Fibroblast of skin of right quadriceps (primary cell): ENCODE results near the gene TMCO6.
A peak's percentile ranks its signal among the peaks of the same experiment; 100 is the strongest.
"Not testable (repeated sequence)": the region's sequence is repeated elsewhere in the genome, so short reads cannot be mapped to it uniquely, and the experiment has no call there.

ENCODE experiments used
- DNase-seq: peaks from one replicate; pipeline ENCODE4 v3.0.0-alpha.2; 2013

The TMCO6 gene

DNA sequence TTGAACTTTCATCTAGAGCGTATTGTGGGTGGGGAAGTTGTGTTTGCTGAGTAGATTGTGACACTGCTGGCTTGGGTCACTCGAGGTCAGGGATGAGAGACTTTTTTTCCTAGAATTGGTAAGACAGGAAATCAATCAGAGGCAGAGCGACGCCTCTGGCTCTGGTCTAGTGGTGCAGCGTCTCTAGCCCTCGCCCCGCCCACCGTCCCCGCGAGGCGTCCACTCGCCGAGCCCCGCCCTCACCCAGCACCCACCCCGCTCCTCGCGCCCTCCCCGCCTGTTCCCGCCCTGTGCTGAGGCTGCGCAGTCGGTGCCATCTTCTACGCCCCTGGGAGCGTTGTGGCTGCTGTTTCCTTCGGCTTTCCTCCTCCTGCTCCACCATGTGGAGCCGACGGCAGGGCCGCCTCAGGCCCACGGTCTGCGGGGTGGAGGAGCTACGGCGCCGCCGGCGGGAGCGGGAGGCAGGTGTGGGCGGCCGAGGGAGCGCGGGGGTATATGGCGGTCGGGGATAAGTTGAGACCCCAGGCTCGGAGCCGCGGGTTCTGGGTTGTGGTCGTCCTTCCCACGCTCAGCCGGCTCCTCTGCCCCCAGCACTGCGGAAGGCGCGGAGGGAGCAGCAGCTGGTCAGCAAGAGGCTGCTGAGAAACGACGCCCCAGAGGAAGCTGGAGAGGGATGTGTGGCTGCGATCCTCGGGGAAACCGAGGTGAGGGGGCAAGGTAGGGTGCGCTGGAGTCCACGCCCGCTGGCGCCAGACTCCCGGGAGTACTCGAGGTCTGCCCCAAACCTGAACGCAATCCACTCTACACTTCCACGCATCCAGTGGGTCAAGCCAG, at the start of gene TMCO6:
Gene TMCO6 (plus strand): TSS at position 304 of the 834 bp plus-strand sequence. CDS start 77 bp downstream, at position 381.
- peak; percentile 93 for DNase-seq

DNA sequence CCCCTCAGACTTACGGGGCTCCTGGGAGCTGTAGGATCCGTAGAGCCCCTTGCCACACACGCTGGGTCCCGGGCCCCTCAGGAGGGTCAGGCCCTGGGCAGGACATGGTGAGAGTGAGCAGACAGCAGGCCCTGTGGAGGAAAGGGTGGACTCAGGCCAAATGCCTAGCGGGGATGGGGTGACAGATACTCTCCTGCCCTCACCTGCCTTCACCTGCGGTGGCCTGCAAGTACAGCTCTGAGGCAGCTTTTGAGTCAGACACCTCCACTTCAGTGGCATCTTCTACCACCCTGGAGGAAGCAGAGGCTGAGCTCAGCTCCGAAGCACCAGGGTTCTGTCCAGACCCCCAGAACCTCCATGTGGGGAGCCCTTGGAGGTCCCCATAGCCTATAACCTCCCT, 48.4 kb upstream of the TMCO6 start:
- no peak for DNase-seq

- DNase-seq, result peak; percentile 54
Observed at GRCh38 chr5:140591747-140592372, 47.4 kb upstream of the TMCO6 start.

DNA sequence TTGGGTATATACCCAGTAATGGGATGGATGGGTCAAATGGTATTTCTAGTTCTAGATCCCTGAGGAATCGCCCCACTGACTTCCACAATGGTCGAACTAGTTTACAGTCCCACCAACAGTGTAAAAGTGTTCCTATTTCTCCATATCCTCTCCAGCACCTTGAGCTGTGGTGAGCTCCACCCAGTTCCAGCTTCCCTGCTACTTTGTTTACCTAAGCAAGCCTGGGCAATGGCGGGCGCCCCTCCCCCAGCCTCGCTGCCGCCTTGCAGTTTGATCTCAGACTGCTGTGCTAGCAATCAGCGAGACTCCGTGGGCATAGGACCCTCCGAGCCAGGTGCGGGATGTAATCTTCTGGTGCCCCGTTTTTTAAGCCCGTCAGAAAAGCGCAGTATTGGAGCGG, 46.2 kb upstream of the TMCO6 start:
- not testable (repeated sequence) for DNase-seq

DNA sequence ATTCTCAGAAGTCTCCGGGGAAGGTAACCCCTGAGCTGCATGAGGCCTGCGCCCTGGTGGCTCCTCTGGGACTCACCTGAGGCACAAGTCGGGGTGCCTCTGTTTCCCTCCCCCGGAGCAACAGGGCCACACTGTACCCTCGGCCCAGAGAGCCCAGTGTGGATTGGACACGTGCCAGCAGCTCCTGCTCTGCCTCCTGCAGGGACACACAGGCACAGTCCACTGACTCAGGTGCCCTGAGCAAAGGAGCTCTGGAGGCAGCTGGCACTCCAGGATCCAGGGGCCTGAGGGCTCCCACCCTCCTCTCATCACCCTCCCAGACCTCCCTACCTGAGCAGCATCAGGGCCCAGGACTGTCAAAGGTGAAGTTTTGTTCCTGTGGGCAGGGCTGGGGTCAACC, 45.1 kb upstream of the TMCO6 start:
- no peak for DNase-seq

- DNase-seq, result no peak
Observed at GRCh38 chr5:140595538-140596300, 43.5 kb upstream of the TMCO6 start.

DNA sequence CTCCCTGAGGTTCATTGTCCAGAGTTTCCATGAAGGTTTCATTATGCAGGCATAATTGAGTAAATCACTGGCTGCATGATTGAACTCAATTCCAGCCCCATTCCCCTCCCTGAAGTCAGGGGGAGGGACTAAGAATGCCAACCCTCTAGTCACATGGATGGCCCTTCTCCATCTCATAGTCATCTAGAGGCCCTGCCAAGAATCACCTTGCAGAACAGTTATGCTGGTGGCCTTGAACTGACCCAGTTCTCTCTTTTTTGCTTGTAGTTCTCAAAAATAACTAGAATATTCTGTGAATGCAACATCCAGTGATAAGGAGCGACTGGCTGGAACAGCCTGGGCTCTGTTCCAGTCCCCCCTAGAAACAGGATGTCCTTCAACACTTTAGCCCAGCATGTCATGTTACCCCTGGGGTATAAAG, 42.9 kb upstream of the TMCO6 start:
- no peak for DNase-seq

DNA sequence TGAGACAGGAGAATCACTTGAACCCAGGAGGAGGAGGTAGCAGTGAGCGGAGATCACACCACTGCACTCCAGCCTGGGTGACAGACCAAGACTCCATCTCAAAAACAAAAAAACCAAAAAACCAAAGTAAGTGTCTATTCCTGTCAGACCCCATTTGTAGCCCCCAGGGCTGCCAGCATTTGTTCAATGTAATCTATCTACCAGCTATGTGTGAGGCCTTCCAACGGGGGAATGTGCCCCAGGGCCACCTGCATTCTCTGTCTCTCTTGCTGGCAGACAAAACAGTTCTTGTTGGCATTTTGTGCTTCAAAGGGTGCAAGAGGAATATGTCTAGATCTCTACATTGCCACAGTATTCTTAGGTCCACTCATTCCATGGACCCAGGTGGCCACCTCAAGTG, 40.4 kb upstream of the TMCO6 start:
- no peak for DNase-seq

- no peak for DNase-seq
Observed at GRCh38 chr5:140600096-140600495, 39.2 kb upstream of the TMCO6 start.

GRCh38 chr5:140602147-140602546, 37.1 kb upstream of the TMCO6 start:
- no peak for DNase-seq

DNA sequence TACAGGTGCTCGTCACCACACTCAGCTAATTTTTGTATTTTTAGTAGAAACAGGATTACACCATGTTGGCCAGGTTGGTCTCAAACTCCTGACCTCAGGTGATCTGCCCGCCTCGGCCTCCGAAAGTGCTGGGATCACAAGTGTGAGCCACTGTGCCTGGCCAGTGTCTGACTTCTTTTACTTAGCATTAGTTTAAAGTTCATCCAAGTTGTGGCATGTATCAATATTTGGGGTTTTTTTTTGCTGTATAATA, 35.9 kb upstream of the TMCO6 start:
- DNase-seq, result not testable (repeated sequence)

GRCh38 chr5:140603734-140604133, 35.5 kb upstream of the TMCO6 start:
- no peak for DNase-seq

DNA sequence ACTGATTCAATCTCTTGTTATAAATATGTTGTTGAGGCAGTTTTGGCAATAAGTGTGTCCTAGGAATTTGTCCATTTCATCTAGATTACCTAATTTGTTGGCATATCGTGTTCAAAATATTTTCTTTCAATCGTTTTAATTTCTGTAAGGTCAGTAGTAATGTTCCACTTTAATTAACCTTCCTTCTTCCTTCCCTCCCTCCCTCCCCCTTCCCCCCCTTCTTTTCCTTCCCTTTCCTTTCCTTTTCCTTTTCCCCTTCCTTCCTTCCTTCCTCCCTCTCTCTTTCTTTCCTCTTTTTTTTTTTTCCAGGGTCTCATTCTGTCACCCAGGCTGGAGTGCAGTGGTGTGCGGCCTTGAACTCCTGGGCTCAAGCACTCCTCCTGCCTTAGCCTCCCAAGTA, 33.4 kb upstream of the TMCO6 start:
- DNase-seq, result no peak

GRCh38 chr5:140607031-140607430, 32.2 kb upstream of the TMCO6 start:
- DNase-seq, result no peak

DNA sequence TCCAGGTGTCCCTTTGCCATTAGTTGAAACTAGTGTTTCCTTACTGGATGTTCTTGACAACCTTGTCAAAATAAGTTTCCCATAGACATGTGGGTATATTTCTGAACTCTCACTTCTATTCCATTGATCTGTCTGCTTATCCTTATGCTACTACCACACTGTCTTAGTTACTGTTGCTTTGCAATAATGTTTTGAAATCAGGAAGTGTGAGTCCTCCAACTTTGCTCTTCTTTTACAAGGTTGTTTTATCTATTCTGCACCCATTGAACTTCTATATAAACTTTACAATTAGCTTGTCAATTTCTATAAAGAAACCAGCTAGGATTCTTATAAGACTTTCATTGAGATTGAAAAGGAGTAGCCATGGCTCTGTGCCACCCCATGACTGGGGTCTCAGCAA, 30.5 kb upstream of the TMCO6 start:
- DNase-seq, result no peak

DNA sequence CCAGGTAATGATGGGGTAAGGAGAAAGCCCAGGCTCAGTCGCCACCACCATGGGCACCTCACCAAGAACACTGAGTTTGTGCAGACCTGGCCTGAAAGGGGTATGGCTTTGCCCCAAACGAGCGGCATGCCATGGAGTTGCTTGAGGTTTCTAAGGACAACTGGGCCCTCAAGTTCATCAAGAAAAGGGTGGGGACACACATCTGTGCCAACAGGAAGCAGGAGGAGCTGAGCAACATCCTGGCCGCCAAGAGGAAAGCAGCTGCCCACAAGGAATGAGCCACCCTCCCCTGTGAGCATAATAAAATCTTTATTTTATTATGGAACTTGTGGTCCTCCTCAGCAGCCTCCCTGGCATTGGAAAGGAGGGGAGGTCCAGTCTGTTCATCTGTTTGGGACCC, 30.1 kb upstream of the TMCO6 start:
- DNase-seq, result no peak

GRCh38 chr5:140611020-140611521, 28.2 kb upstream of the TMCO6 start:
- DNase-seq, result no peak

GRCh38 chr5:140622301-140622700, 16.9 kb upstream of the TMCO6 start:
- DNase-seq, result no peak

DNA sequence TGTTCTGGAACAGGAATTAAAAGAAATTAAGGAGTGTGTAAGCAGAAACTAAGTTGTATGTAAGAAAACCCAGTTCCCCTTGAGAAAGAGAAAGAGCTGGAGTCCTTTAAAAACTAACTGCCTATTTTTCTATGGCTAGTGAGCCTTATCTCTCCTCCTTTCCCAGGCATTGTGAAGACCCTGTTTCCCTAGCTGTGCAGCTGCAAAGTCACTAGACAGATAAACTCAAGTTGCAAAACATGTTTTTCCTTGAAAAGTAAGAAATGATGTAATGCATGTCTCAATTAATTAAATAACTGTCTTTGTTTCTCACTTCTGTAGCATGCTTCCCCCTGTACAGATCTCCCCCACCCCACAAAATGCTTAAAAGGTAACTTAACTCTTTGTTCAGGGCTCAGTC, 16.2 kb upstream of the TMCO6 start:
- not testable (repeated sequence) for DNase-seq

DNA sequence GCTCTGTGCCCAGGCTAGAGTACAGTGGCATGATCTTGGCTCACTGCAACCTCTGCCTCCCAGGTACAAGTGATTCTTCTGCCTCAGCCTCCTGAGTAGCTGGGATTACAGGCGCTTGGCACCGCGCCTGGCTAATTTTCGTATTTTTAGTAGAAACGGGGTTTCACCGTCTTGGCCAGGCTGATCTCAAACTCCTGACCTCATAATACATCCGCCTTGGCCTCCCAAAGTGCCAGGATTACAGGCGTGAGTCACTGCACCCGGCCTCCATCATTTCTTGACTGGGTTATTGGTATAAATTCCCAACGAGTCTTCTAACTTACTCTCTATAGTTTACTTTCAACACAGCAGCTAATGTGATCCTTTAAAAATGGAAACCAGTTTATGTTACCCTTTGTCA, 14.4 kb upstream of the TMCO6 start:
- not testable (repeated sequence) for DNase-seq

DNA sequence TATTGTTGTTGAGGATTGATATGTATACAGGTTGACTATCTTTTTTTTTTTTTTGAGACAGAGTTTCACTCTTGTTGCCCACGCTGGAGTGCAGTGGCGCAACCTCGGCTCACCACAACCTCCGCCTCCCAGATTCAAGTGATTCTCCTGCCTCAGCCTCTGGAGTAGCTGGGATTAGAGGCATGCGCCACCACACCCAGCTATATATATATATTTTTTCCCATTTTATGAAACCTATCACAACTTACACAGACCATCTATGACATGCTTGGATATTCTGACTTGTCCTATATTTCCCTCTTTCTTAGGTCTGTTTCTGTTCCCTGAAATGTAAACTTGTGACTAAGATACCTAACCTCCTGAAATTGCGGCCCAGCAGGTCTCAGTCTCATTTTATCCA, 11.3 kb upstream of the TMCO6 start:
- DNase-seq, result no peak

GRCh38 chr5:140628711-140629110, 10.5 kb upstream of the TMCO6 start:
- no peak for DNase-seq

- DNase-seq, result peak; percentile 56
Observed at GRCh38 chr5:140630292-140631035, 8.8 kb upstream of the TMCO6 start.
